GM12878 (cell line): ENCODE measurements around the gene UAP1L1.

ENCODE experiments used
- BMI1 ChIP-seq: fragments of 450-650 bp; IDR thresholded peaks from 2 replicates; pipeline ENCODE4 v1.6.1; 2016; ENCODE audit warnings: mild to moderate bottlenecking, moderate library complexity, borderline replicate concordance
- GABPA ChIP-seq: IDR thresholded peaks from 2 replicates; pipeline ENCODE4 v1.6.1; 2014; ENCODE audit warnings: antibody characterized with exemption, low read depth, mild to moderate bottlenecking, inconsistent platforms
- NFXL1 ChIP-seq: fragments of 450-650 bp; IDR thresholded peaks from 2 replicates; pipeline ENCODE4 v1.6.1; 2017; ENCODE audit warnings: antibody characterized with exemption, mild to moderate bottlenecking, borderline replicate concordance
- POLR2AphosphoS5 ChIP-seq: IDR thresholded peaks from 2 replicates; pipeline ENCODE4 v1.6.1; 2011; ENCODE audit warnings: mild to moderate bottlenecking, low read length, inconsistent platforms
- ZNF24 ChIP-seq: fragments of 450-650 bp; IDR thresholded peaks from 2 replicates; pipeline ENCODE4 v1.6.1; 2017; ENCODE audit warnings: antibody characterized with exemption, mild to moderate bottlenecking
- ZSCAN29 ChIP-seq: fragments of 450-650 bp; IDR thresholded peaks from 2 replicates; pipeline ENCODE4 v1.6.1; 2017; ENCODE audit warnings: mild to moderate bottlenecking, moderate library complexity
- TF ChIP-seq, protein P1 (sequence below), 3 experiments: IDR thresholded peaks in 2 of 3; conservative IDR thresholded peaks in 1 of 3; 2 replicates each; pipeline ENCODE4 v1.5.1; 2011; ENCODE audit warnings: low read depth in 3 of 3, low read length in 3 of 3, mild to moderate bottlenecking in 3 of 3, control low read depth in 2 of 3, moderate library complexity in 2 of 3, inconsistent platforms in 1 of 3, mixed read lengths in 1 of 3; ENCODE audit not compliant: control insufficient read depth in 2 of 3, insufficient read depth in 1 of 3; ENCODE audit errors: extremely low read depth in 1 of 3

DNA sequence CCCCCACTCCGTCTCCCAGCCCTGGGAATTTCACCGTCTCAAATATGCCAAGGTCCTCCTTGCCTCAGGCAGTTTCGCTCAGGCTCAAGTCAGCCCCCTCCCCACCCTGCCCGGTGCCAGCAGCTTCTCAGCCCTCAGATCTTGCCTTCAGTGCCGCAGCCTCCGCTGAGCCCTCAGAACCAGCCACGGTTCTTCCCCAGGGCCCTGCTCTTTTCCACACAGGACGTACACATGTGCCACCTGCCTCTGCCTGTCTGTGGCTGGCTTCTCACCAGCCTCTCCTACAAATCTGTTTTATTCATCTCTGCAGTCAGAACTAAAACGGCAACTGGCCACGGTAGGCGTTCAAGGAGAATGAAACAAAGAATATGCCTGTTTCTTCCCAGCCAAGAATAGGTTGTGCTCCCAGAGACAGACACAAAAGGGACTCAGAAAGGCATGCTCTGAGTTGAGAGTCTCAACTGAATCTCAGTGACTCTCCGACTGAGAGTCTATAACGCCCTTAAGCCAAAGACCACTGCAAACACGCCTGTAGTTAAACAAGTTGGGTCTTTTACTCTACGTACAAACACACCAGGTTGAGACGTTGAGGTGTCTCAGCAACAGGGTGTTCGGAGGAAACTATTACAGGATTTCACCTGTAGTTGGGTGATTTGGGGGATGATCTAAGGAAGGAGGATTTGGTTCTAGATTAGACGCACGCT is 51.0 kb downstream of the UAP1L1 start:
- TF ChIP-seq, protein P1, sequence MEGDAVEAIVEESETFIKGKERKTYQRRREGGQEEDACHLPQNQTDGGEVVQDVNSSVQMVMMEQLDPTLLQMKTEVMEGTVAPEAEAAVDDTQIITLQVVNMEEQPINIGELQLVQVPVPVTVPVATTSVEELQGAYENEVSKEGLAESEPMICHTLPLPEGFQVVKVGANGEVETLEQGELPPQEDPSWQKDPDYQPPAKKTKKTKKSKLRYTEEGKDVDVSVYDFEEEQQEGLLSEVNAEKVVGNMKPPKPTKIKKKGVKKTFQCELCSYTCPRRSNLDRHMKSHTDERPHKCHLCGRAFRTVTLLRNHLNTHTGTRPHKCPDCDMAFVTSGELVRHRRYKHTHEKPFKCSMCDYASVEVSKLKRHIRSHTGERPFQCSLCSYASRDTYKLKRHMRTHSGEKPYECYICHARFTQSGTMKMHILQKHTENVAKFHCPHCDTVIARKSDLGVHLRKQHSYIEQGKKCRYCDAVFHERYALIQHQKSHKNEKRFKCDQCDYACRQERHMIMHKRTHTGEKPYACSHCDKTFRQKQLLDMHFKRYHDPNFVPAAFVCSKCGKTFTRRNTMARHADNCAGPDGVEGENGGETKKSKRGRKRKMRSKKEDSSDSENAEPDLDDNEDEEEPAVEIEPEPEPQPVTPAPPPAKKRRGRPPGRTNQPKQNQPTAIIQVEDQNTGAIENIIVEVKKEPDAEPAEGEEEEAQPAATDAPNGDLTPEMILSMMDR (IDR thresholded peaks at IDR 0.05 in 2 of 3, conservative IDR thresholded peaks at IDR 0.05 in 1 of 3; ENCODE audit: control insufficient read depth in 2 of 3, extremely low read depth in 1 of 3, insufficient read depth in 1 of 3, low read depth in 3 of 3, low read length in 3 of 3) = no peak
- no peak for TF ChIP-seq NFXL1
- TF ChIP-seq BMI1 = no peak
- no peak for TF ChIP-seq POLR2AphosphoS5
- no peak for TF ChIP-seq ZSCAN29
- no peak for TF ChIP-seq ZNF24
- no peak for TF ChIP-seq GABPA
